H1 (cell line): ENCODE measurements around the gene OR2Z1. TPM values are rescaled to one million over a fixed set of nuclear protein-coding genes. Genes with fewer than 3 reads are reported as not detected.

Experiments used
- polyA plus RNA-seq, 7 experiments: library from polyadenylated mRNA; depleted of rRNA in 3 of 7; stranded (reverse) in 5 of 7; unstranded in 2 of 7; fragments of >200 nt in 5 of 7; fragments of 200-250 nt in 2 of 7; gene quantifications; 1 replicate in 5 of 7; 2 replicates in 1 of 7; 4 replicates in 1 of 7; pipeline versions ENCODE4 v1.2.1 to v1.2.3, GENCODE V29; 2011 to 2013; ENCODE audit warnings: missing spikeins in 2 of 7, mixed read lengths in 2 of 7
- small RNA-seq: library from polyadenylated mRNA; stranded (forward); fragments of <200 nt; extraction: miRNeasy Mini kit (QIAGEN cat#:217004); gene quantifications from one replicate; pipeline ENCODE3, GENCODE V24; 2013; ENCODE audit not compliant: insufficient read depth
- total RNA-seq: library from RNA; stranded (reverse); fragmentation: NEBNext Ultra II Directional; extraction: Animal tissue kit (Norgen Biotek cat#: 25700); gene quantifications from 2 replicates; pipeline ENCODE4 v1.2.1, GENCODE V29; 2021

OR2Z1 gene
- total and polyA plus RNA-seq, 2 of the 8 experiments (the other 6 are each of a cell fraction or from before 2014, with no cell fraction given): not detected

Small RNAs within 50 kb of the gene (small RNA-seq; reads per million reads assigned to genes)
- gene AC012616.1: not detected

Other genes with a start within 250 kb of the OR2Z1 start
- 0.23 and 0.43 TPM in 2 replicates for gene PRAM1, start 219.0 kb upstream of the OR2Z1 start, total RNA-seq
- gene PRAM1, start 219.0 kb upstream of the OR2Z1 start, polyA plus RNA-seq (2011; rRNA removed): 0.06 and 0.17 TPM in 2 replicates
- gene ZNF414, start 207.5 kb upstream of the OR2Z1 start, total RNA-seq: 23.6 and 26.8 TPM in 2 replicates
- 9.7 and 21.4 TPM in 2 replicates for gene ZNF414, start 207.5 kb upstream of the OR2Z1 start, polyA plus RNA-seq (2011; rRNA removed)
- 2.2 and 4.6 TPM in 2 replicates for gene MYO1F, start 144.2 kb upstream of the OR2Z1 start, total RNA-seq
- 1.4 and 3.1 TPM in 2 replicates for gene MYO1F, start 144.2 kb upstream of the OR2Z1 start, polyA plus RNA-seq (2011; rRNA removed)
- 14.0 and 17.4 TPM in 2 replicates for gene ADAMTS10, start 110.9 kb upstream of the OR2Z1 start, total RNA-seq
- gene ADAMTS10, start 110.9 kb upstream of the OR2Z1 start, polyA plus RNA-seq (2011; rRNA removed): 6.9 and 16.1 TPM in 2 replicates
- not detected in 2 replicates for gene NFILZ, start 91.0 kb upstream of the OR2Z1 start, total RNA-seq
- not detected in 2 replicates for gene NFILZ, start 91.0 kb upstream of the OR2Z1 start, polyA plus RNA-seq (2011; rRNA removed)
- not detected in 2 replicates for gene ACTL9, start 22.8 kb upstream of the OR2Z1 start, total RNA-seq
- not detected in 2 replicates for gene ACTL9, start 22.8 kb upstream of the OR2Z1 start, polyA plus RNA-seq (2011; rRNA removed)
- gene ZNF558, start 110.7 kb downstream of the OR2Z1 start, total RNA-seq: 4.3 and 4.6 TPM in 2 replicates
- 14.3 and 17.4 TPM in 2 replicates for gene ZNF558, start 110.7 kb downstream of the OR2Z1 start, polyA plus RNA-seq (2011; rRNA removed)
- gene MBD3L1, start 110.7 kb downstream of the OR2Z1 start, total RNA-seq: not detected in 2 replicates
- not detected in 2 replicates for gene MBD3L1, start 110.7 kb downstream of the OR2Z1 start, polyA plus RNA-seq (2011; rRNA removed)